GM13976 (cell line): ENCODE results near the gene VEGFB.

Experiments
- DNase-seq: peaks from one replicate; pipeline ENCODE4 v3.0.0; 2012; ENCODE audit warnings: low spot score
- CTCF ChIP-seq: IDR thresholded peaks from 2 replicates; pipeline ENCODE4 v1.5.1; 2012; ENCODE audit warnings: borderline replicate concordance, mild to moderate bottlenecking; ENCODE audit not compliant: insufficient read depth; ENCODE audit errors: extremely low read depth, missing control alignments, control extremely low read depth
- in situ Hi-C: fragments of 300-500 bp; cut with MboI; formaldehyde crosslinking; loops from one replicate; pipeline ENCODE4 v1.12.0; 2022; ENCODE audit warnings: low sequenced_read_pairs, mixed read lengths, inconsistent platforms; ENCODE audit not compliant: unreplicated experiment

The VEGFB gene

GRCh38 chr11:64198511-64198910 lies 35.9 kb upstream of the VEGFB start:
- in situ Hi-C loops, result no loop called here
- no peak for TF ChIP-seq CTCF
- DNase-seq, result no peak

GRCh38 chr11:64201543-64201942 lies 32.8 kb upstream of the VEGFB start:
- in situ Hi-C loops, result no loop called here
- TF ChIP-seq CTCF, result no peak
- no peak for DNase-seq

GRCh38 chr11:64202992-64203391 lies 31.4 kb upstream of the VEGFB start:
- DNase-seq, result no peak
- TF ChIP-seq CTCF, result no peak
- in situ Hi-C loops, result no loop called here

- in situ Hi-C loops, result no loop called here
- DNase-seq, result no peak
- TF ChIP-seq CTCF, result no peak
Measured at GRCh38 chr11:64203421-64204079, 30.8 kb upstream of the VEGFB start.

- DNase-seq, result no peak
- in situ Hi-C loops, result no loop called here
- TF ChIP-seq CTCF, result no peak
Measured at GRCh38 chr11:64204080-64204440, 30.3 kb upstream of the VEGFB start.

- TF ChIP-seq CTCF, result peak; percentile 50
- DNase-seq, result peak; percentile 86
- in situ Hi-C loops, result no loop called here
Measured at GRCh38 chr11:64204464-64204989, 29.9 kb upstream of the VEGFB start.

GRCh38 chr11:64206457-64207255 lies 27.7 kb upstream of the VEGFB start, which contains the start of gene FERMT3:
Gene FERMT3 (plus strand): TSS chr11:64206721. CDS start chr11:64207365, 644 bp downstream.
- peak; percentile 75 for DNase-seq
- no peak for TF ChIP-seq CTCF
- in situ Hi-C loops, result no loop called here
